Tibial nerve (tissue), 3 donors: ENCODE results near the gene MRPS10.

Experiments
- CTCF ChIP-seq, 5 experiments: fragments of 200-600 bp in 3 of 5; fragments of 450-650 bp in 2 of 5; sonication (generic) in 3 of 5; IDR thresholded peaks; one replicate each; pipeline ENCODE4 v1.5.1; 2016 to 2019; ENCODE audit warnings: antibody characterized with exemption in 5 of 5, mild to moderate bottlenecking in 3 of 5, moderate library complexity in 2 of 5
- POLR2A ChIP-seq, 2 donors: fragments of 450-650 bp; IDR thresholded peaks; one replicate each; pipeline ENCODE4 v1.6.1; 2017; ENCODE audit warnings: antibody characterized with exemption in 2 of 2, mild to moderate bottlenecking in 2 of 2, moderate library complexity in 2 of 2

- TF ChIP-seq CTCF (IDR thresholded peaks at IDR 0.05) (no peak), POLR2A (IDR thresholded peaks at IDR 0.05) (no peak)
These were observed 6.8 kb upstream of the MRPS10 start for GRCh38 chr6:42224222-42225028.
